Mesenchymal stem cell (in vitro differentiated cells and primary cell): ENCODE measurements around the gene CD52.

Source experiments
- DNase-seq: peaks from one replicate; pipeline ENCODE4 v3.0.0-alpha.2; 2013
- H2AFZ ChIP-seq: one replicate; pipeline ENCODE4 v1.6.1; 2013; ENCODE audit warnings: low read depth, mild to moderate bottlenecking, control low read depth, inconsistent platforms, low read length, moderate library complexity
- H2AK5ac ChIP-seq: 2 replicates; pipeline ENCODE4 v1.6.1; 2013; ENCODE audit warnings: low read length, moderate library complexity, mild to moderate bottlenecking, inconsistent platforms; ENCODE audit not compliant: severe bottlenecking
- H2BK120ac ChIP-seq: one replicate; pipeline ENCODE4 v1.6.1; 2013; ENCODE audit warnings: low read depth, mild to moderate bottlenecking, inconsistent platforms, low read length, moderate library complexity
- H2BK12ac ChIP-seq, 2 experiments: one replicate each; pipeline ENCODE4 v1.6.1; 2013; ENCODE audit warnings: inconsistent platforms in 2 of 2, low read length in 2 of 2, mild to moderate bottlenecking in 2 of 2, moderate library complexity in 2 of 2, control low read depth in 1 of 2
- H2BK15ac ChIP-seq: one replicate; pipeline ENCODE4 v1.6.1; 2013; ENCODE audit warnings: mild to moderate bottlenecking, low read depth, inconsistent platforms; ENCODE audit not compliant: poor library complexity, severe bottlenecking
- H2BK5ac ChIP-seq: 2 replicates; pipeline ENCODE4 v1.6.1; 2013; ENCODE audit warnings: low read depth, mild to moderate bottlenecking, low read length, control low read depth, inconsistent platforms; ENCODE audit not compliant: poor library complexity, severe bottlenecking
- H3K14ac ChIP-seq, 2 experiments: one replicate each; pipeline ENCODE4 v1.6.1; 2013; ENCODE audit warnings: inconsistent platforms in 2 of 2, low read length in 2 of 2, control low read depth in 1 of 2, mild to moderate bottlenecking in 1 of 2, moderate library complexity in 1 of 2
- H3K18ac ChIP-seq, 2 experiments: one replicate each; pipeline ENCODE4 v1.6.1; 2013; ENCODE audit warnings: inconsistent platforms in 2 of 2, low read length in 2 of 2, control low read depth in 1 of 2, low read depth in 1 of 2, mild to moderate bottlenecking in 1 of 2
- H3K23ac ChIP-seq, 2 experiments: one replicate each; pipeline ENCODE4 v1.6.1; 2013; ENCODE audit warnings: inconsistent platforms in 2 of 2, low read length in 2 of 2, mild to moderate bottlenecking in 2 of 2, moderate library complexity in 2 of 2, control low read depth in 1 of 2
- H3K27ac ChIP-seq: 2 replicates; pipeline ENCODE4 v1.5.1; 2013; ENCODE audit warnings: mild to moderate bottlenecking, moderate library complexity, low read length, control low read depth, inconsistent platforms; ENCODE audit not compliant: poor library complexity, severe bottlenecking
- H3K27me3 ChIP-seq, 2 experiments: 2 replicates each; pipeline versions ENCODE4 v1.6.1 to v1.7.0; 2013; ENCODE audit warnings: low read length in 2 of 2, mild to moderate bottlenecking in 2 of 2, moderate library complexity in 2 of 2, control low read depth in 1 of 2, inconsistent platforms in 1 of 2; ENCODE audit not compliant: control insufficient read depth in 1 of 2, insufficient read depth in 1 of 2
- H3K36me3 ChIP-seq, 2 experiments: 2 replicates each; pipeline versions ENCODE4 v1.6.1 to v1.7.0; 2013; ENCODE audit warnings: low read length in 2 of 2, control low read depth in 1 of 2, inconsistent platforms in 1 of 2, low read depth in 1 of 2, mild to moderate bottlenecking in 1 of 2; ENCODE audit not compliant: insufficient read depth in 2 of 2, control insufficient read depth in 1 of 2
- H3K4ac ChIP-seq, 2 experiments: one replicate each; pipeline ENCODE4 v1.6.1; 2013; ENCODE audit warnings: inconsistent platforms in 2 of 2, low read length in 2 of 2, mild to moderate bottlenecking in 2 of 2, moderate library complexity in 2 of 2, control low read depth in 1 of 2, low read depth in 1 of 2
- H3K4me1 ChIP-seq: 2 replicates; pipeline ENCODE4 v1.6.1; 2013; ENCODE audit warnings: low read depth, low read length, control low read depth; ENCODE audit not compliant: control insufficient read depth, insufficient read depth
- H3K4me2 ChIP-seq: 2 replicates; pipeline ENCODE4 v1.6.1; 2013; ENCODE audit warnings: low read length, mild to moderate bottlenecking, inconsistent platforms; ENCODE audit not compliant: poor library complexity, severe bottlenecking
- H3K4me3 ChIP-seq, 2 experiments: 2 replicates each; pipeline versions ENCODE4 v1.5.1 to v1.7.0; 2013; ENCODE audit warnings: low read length in 2 of 2, mild to moderate bottlenecking in 2 of 2, control low read depth in 1 of 2, low read depth in 1 of 2; ENCODE audit not compliant: insufficient read depth in 1 of 2
- H3K79me1 ChIP-seq: replicated peaks from 2 replicates; pipeline ENCODE4 v1.6.1; 2013; ENCODE audit warnings: mild to moderate bottlenecking, control low read depth, low read length, inconsistent platforms; ENCODE audit not compliant: poor library complexity, severe bottlenecking
- H3K9ac ChIP-seq: 2 replicates; pipeline ENCODE4 v1.7.0; 2013; ENCODE audit warnings: mild to moderate bottlenecking, low read length, moderate library complexity
- H3K9me3 ChIP-seq: 2 replicates; pipeline ENCODE4 v1.7.0; 2013; ENCODE audit warnings: mild to moderate bottlenecking, low read length; ENCODE audit not compliant: control insufficient read depth
- H4K8ac ChIP-seq: one replicate; pipeline ENCODE4 v1.6.1; 2013; ENCODE audit warnings: inconsistent platforms, mild to moderate bottlenecking, low read length, moderate library complexity
- H4K91ac ChIP-seq: one replicate; pipeline ENCODE4 v1.6.1; 2013; ENCODE audit warnings: mild to moderate bottlenecking, low read length, inconsistent platforms
- WGBS: methylation state at CpG from one replicate; pipeline ENCODE4 v1.1.7; 2013; ENCODE audit warnings: mixed read lengths; 5-methylcytosine and 5-hydroxymethylcytosine counted together

The CD52 gene

DNA sequence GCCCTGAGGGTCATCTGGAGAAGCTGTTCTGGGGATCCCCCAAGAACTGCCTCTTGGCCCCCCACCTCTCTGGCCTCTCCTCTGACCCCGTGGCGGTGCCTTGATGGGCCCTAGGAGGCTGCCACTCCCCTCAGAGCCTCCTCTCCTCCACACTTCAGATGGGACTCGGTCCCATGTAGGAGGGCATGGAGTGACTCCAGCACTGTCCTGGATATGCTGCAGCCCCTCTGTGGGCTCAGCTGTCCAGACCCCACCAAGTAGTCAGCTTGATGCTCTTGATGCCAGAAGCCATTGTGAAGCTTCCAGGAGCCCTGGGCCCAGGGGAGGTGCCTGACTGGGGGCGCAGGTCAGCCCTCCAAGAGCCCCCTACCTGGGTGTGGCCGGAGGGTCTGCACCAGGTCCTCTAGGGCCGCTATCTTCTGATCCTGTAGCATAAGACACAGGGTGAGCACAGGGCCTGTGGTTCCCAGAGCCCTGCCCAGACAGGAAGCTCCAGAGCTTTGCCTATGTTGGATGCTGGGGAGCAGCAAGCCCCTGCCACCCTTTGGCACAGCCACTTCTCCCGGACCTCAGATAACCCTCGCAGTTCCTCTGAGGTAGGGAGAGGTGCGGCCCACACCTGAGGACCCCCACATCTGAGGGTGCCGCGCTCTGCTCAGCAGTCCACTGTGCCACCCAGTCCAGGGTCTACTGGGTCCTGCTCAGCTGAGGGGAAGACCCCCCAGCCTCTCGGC, 20.5 kb upstream of the CD52 start:
- Histone ChIP-seq H3K27me3 (no peaks in the 10 kb centered on the region), H2BK15ac (no peak overlapping the region), H2AFZ (no peak overlapping the region), H4K8ac (no peak overlapping the region), H3K14ac (no peak overlapping the region), H3K4me2 (no peak overlapping the region), H2BK12ac (peak overlapping the region in 1 of 2 experiments; percentile 71), H3K18ac (no peak overlapping the region), H4K91ac (no peak overlapping the region), H3K36me3 (peaks cover 22 to 41% of the 10 kb centered on the region in 2 experiments), H2BK5ac (no peak overlapping the region), H3K9me3 (no peaks in the 10 kb centered on the region), H3K9ac (no peak overlapping the region), H2AK5ac (no peak overlapping the region), H3K4me3 (no peak overlapping the region), H2BK120ac (peak overlapping the region; percentile 23), H3K23ac (no peak overlapping the region), H3K79me1 (peaks cover 12% of the 10 kb centered on the region), H3K4me1 (peaks cover 6% of the 10 kb centered on the region), H3K27ac (no peak overlapping the region), H3K4ac (no peak overlapping the region)
- WGBS, result 94% methylated on average over 12 of the region's 12 CpGs
- DNase-seq, result no peak

DNA sequence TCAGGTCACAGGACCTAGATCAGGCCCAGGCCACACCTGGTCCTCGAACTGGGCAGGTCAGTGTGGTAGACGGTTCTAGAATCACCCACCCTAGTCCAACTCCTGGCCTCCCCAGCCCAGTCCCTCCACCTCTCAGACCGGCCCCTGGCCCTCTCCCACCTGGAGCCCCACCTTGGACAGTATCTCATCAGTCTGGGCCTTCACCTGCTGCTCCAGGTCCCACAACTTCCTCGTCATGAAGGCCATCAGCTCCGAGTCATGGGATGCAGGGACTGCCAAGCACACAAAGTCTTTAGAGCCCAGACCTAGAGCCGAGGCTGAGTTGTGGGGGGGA, 20.0 kb upstream of the CD52 start:
- no peak overlapping the region for H3K9ac ChIP-seq
- no peak overlapping the region for H2BK15ac ChIP-seq
- no peak overlapping the region for H3K23ac ChIP-seq
- no peak overlapping the region for H4K91ac ChIP-seq
- no peak overlapping the region for H3K4me2 ChIP-seq
- H3K27me3 ChIP-seq, result no peaks in the 10 kb centered on the region
- no peak overlapping the region for H3K4ac ChIP-seq
- no peak overlapping the region for H3K18ac ChIP-seq
- no peak overlapping the region for H2BK5ac ChIP-seq
- peak overlapping the region; percentile 14 for H4K8ac ChIP-seq
- no peak overlapping the region for H2AK5ac ChIP-seq
- H2AFZ ChIP-seq, result no peak overlapping the region
- H3K27ac ChIP-seq, result no peak overlapping the region
- H2BK120ac ChIP-seq, result peak overlapping the region; percentile 23
- H3K4me3 ChIP-seq, result no peak overlapping the region
- H3K14ac ChIP-seq, result no peak overlapping the region
- no peak overlapping the region for H2BK12ac ChIP-seq
- peaks cover 14% of the 10 kb centered on the region for H3K79me1 ChIP-seq
- 69% methylated on average over 5 of the region's 6 CpGs for WGBS
- H3K36me3 ChIP-seq, result peaks cover 22 to 41% of the 10 kb centered on the region in 2 experiments
- H3K9me3 ChIP-seq, result no peaks in the 10 kb centered on the region
- DNase-seq, result no peak
- peaks cover 8% of the 10 kb centered on the region for H3K4me1 ChIP-seq

DNA sequence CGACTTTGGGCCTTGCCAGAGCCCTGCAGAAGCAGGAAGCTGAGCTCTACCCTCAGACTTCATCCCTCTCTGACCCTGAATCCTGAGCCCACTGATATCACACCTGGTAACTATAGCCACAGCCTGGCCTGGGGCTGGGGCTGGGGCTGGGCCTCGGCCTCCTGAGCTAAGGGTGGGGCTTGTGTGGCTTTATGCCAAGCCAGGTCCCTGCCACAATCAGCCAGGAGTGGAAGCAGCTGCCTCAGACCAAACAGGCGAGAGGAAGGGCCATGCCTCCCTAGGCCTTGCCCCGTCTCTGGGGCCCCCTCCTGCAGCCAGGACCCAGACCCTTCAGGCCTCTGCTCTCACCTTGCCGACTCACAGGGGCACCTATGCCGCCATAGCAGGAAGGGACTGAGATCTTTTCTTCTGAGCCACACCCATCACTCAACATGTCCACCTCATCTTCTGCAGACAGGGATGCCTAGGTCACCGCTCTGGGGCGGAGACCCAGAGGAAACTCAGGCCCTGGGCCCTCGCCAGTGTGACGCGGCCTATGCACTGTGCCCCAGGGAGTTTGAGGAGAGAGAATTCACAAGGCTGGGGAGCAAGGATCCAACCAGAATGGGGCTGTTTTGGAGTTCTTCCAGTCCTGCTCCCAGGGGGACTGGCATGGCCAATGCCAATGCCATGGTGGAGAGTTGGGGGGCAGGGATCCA, 17.0 kb upstream of the CD52 start:
- Histone ChIP-seq H2BK12ac (no peak overlapping the region), H3K4me1 (peaks cover 16% of the 10 kb centered on the region), H3K4me3 (no peak overlapping the region), H3K23ac (no peak overlapping the region), H3K18ac (no peak overlapping the region), H3K27ac (no peak overlapping the region), H4K91ac (no peak overlapping the region), H3K36me3 (peaks cover 14 to 33% of the 10 kb centered on the region in 2 experiments), H3K9me3 (no peaks in the 10 kb centered on the region), H3K4me2 (no peak overlapping the region), H2BK120ac (no peak overlapping the region), H3K4ac (no peak overlapping the region), H3K27me3 (no peaks in the 10 kb centered on the region), H2BK5ac (no peak overlapping the region), H4K8ac (no peak overlapping the region), H2AFZ (no peak overlapping the region), H3K79me1 (peaks cover 26% of the 10 kb centered on the region), H3K9ac (no peak overlapping the region), H3K14ac (no peak overlapping the region), H2BK15ac (no peak overlapping the region), H2AK5ac (no peak overlapping the region)
- 93% methylated on average over 11 of the region's 11 CpGs for WGBS
- no peak for DNase-seq

DNA sequence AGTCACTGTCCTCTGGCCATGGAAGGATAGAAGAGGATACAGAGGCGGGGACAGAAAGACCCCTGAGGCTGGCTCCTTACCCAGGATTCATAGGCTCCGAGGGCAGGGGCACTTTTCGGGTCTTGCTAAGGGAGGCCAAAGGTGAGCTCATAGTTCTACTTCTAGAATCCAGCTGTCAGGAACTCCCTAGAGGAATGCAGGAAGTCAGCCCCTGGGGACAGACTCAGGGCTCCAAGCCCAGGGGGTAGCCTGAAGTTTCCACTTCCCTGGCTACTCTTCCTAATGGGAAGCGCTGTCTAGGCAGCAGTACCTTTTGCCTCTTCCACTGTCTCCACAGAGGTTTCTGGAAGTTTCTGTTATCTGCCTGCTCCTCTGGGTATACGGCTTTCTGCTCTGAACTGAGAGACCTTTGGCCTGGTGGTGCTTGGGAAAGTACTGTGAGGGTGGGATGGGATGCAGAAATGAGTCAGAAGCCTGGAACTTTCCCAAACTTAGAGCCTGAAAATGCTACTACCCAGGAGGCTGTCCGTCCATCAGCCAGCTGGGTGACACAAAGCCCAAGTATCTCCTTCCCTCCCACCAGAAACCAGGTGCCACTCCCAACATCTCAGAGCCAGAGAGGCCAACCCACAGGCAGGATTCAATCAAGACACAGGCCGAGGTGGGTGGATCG, 14.9 kb upstream of the CD52 start:
- 46% methylated on average over 8 of the region's 8 CpGs for WGBS
- Histone ChIP-seq H3K4me1 (peaks cover 19% of the 10 kb centered on the region), H3K9ac (peak overlapping the region; percentile 29), H3K9me3 (no peaks in the 10 kb centered on the region), H3K27ac (peak overlapping the region; percentile 20), H3K14ac (no peak overlapping the region), H2BK15ac (no peak overlapping the region), H3K36me3 (peaks cover 0 to 12% of the 10 kb centered on the region in 2 experiments), H2BK120ac (no peak overlapping the region), H2BK5ac (no peak overlapping the region), H3K23ac (no peak overlapping the region), H3K4ac (no peak overlapping the region), H4K91ac (no peak overlapping the region), H3K79me1 (peaks cover 31% of the 10 kb centered on the region), H2AFZ (no peak overlapping the region), H3K4me2 (no peak overlapping the region), H2AK5ac (peak overlapping the region; percentile 27), H3K27me3 (no peaks in the 10 kb centered on the region), H2BK12ac (peak overlapping the region in 1 of 2 experiments; percentile 52), H3K4me3 (peak overlapping the region in 1 of 2 experiments; percentile 19), H3K18ac (peak overlapping the region in 1 of 2 experiments; percentile 62), H4K8ac (peak overlapping the region; percentile 42)
- peak; percentile 62 for DNase-seq
